Measurements from ENCODE around the gene HOXA9. TPM values are rescaled to one million over a fixed set of nuclear protein-coding genes. Genes with fewer than 3 reads are reported as not detected.

Gene HOXA9
- total and polyA plus RNA-seq, 3 donors from 2014 or later = 0.25 to 1.0 (median 0.39) TPM

- Histone ChIP-seq H3K27me3 (peaks cover 9% of the 10 kb centered on the region), H3K4me1 (peaks cover 12% of the 10 kb centered on the region), H3K27ac (no peak overlapping the region), H3K4me3 (no peak overlapping the region), H3K36me3 (ENCODE audit: low read depth, missing control alignments) (no peaks in the 10 kb centered on the region), H3K9me3 (no peaks in the 10 kb centered on the region)
- 48 to 51% methylated on average over 9 to 11 of the region's 11 CpGs for WGBS, 2 donors
- DNase-seq = no peak
- intact Hi-C loops (cut with DNase I; ENCODE audit: low total_unique reads) = no loop called here
- TF ChIP-seq CTCF (IDR thresholded peaks at IDR 0.05) (no peak), POLR2A (IDR thresholded peaks at IDR 0.05) (no peak)
These were observed 44.6 kb upstream of the HOXA9 start for GRCh38 chr7:27209933-27210440.

GRCh38 chr7:27208998-27209397, 43.7 kb upstream of the HOXA9 start:
- Histone ChIP-seq H3K4me1 (peaks cover 15% of the 10 kb centered on the region), H3K9me3 (no peaks in the 10 kb centered on the region), H3K4me3 (no peak overlapping the region), H3K27ac (no peak overlapping the region), H3K27me3 (peaks cover 9% of the 10 kb centered on the region), H3K36me3 (ENCODE audit: low read depth, missing control alignments) (no peaks in the 10 kb centered on the region)
- TF ChIP-seq CTCF (IDR thresholded peaks at IDR 0.05) (no peak), POLR2A (IDR thresholded peaks at IDR 0.05) (no peak)
- DNase-seq = no peak
- intact Hi-C loops (cut with DNase I; ENCODE audit: low total_unique reads) = no loop called here
- WGBS, 2 donors = 88 to 92% methylated on average over 2 to 4 of the region's 4 CpGs

GRCh38 chr7:27207348-27207985, 42.1 kb upstream of the HOXA9 start:
- Histone ChIP-seq H3K4me1 (peaks cover 15% of the 10 kb centered on the region), H3K27me3 (peaks cover 5% of the 10 kb centered on the region), H3K27ac (no peak overlapping the region), H3K36me3 (ENCODE audit: low read depth, missing control alignments) (no peaks in the 10 kb centered on the region), H3K4me3 (no peak overlapping the region), H3K9me3 (no peaks in the 10 kb centered on the region)
- intact Hi-C loops (cut with DNase I; ENCODE audit: low total_unique reads) = no loop called here
- TF ChIP-seq POLR2A (IDR thresholded peaks at IDR 0.05) (no peak), CTCF (IDR thresholded peaks at IDR 0.05) (no peak)
- DNase-seq = no peak
- 55 to 66% methylated on average over 7 of the region's 7 CpGs for WGBS, 2 donors

GRCh38 chr7:27205325-27206280, 40.3 kb upstream of the HOXA9 start:
- no peak for DNase-seq
- intact Hi-C loops (cut with DNase I; ENCODE audit: low total_unique reads) = no loop called here
- Histone ChIP-seq H3K27me3 (peaks cover 5% of the 10 kb centered on the region), H3K9me3 (no peaks in the 10 kb centered on the region), H3K36me3 (ENCODE audit: low read depth, missing control alignments) (no peaks in the 10 kb centered on the region), H3K27ac (no peak overlapping the region), H3K4me3 (no peak overlapping the region), H3K4me1 (peaks cover 14% of the 10 kb centered on the region)
- WGBS, 2 donors = 11 to 18% methylated on average over 32 to 52 of the region's 52 CpGs
- TF ChIP-seq POLR2A (IDR thresholded peaks at IDR 0.05) = no peak
- TF ChIP-seq CTCF (IDR thresholded peaks at IDR 0.05) = no peak

All from testis (tissue), 3 donors.